ENCODE data around the gene EEF2. TPM values are rescaled to one million over a fixed set of nuclear protein-coding genes. Genes with fewer than 3 reads are reported as not detected.

EEF2 gene
- total RNA-seq, 1 experiment from 2014 or later, result 1,124 TPM

DNA sequence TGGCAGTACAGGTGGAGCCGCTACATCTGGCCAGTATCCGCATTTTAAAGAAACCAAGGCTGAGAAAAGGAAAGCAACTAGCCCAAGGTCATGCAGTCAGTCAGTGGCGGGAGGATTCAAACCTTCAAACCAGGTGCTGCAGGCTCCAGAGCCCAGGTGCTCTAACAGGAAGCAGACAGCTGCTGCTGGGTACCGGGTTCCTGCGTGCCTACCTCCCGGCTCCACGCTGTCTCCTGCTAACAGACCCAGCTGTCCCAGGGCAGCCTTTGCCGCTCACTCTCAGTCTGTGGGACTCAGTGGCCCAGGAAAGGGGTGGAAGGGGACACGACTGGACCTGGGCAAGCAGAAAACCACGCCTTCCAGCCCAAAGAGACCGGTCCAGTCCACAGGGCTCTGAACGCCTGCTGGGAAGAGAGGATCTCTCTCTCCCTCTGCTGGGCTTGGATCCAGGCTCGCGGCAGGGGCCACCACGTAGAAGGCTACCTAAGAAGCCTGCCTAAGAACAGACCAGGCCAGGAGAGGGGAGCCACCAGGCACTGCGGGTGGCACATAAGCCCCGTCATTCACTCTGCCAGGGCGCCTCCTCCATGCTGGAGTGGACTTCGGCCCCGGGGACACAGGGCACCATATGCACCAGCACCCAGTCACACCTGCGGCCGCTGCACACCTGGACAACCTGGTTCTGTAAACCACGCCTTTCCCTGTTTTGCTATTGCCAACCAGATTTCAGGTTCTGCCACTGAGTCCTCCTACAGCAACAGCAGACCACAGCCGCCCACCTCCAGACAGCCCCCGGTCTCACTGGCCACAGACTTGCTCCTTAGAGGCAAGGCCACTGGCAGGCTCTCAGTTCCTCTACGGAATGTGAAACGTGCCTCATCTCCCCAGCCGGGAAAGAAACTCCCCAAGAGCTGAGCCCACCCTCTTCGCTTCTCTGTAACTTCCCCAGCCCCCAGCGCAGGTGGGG is 18.9 kb downstream of the EEF2 start:
- H3K36me3 ChIP-seq (ENCODE audit: low read depth, low read length), result no peaks in the 10 kb centered on the region; the same call in 1 of the 2 replicates
- DNase-seq, result no peak
- intact Hi-C loops (cut with micrococcal nuclease), result no loop called here

DNA sequence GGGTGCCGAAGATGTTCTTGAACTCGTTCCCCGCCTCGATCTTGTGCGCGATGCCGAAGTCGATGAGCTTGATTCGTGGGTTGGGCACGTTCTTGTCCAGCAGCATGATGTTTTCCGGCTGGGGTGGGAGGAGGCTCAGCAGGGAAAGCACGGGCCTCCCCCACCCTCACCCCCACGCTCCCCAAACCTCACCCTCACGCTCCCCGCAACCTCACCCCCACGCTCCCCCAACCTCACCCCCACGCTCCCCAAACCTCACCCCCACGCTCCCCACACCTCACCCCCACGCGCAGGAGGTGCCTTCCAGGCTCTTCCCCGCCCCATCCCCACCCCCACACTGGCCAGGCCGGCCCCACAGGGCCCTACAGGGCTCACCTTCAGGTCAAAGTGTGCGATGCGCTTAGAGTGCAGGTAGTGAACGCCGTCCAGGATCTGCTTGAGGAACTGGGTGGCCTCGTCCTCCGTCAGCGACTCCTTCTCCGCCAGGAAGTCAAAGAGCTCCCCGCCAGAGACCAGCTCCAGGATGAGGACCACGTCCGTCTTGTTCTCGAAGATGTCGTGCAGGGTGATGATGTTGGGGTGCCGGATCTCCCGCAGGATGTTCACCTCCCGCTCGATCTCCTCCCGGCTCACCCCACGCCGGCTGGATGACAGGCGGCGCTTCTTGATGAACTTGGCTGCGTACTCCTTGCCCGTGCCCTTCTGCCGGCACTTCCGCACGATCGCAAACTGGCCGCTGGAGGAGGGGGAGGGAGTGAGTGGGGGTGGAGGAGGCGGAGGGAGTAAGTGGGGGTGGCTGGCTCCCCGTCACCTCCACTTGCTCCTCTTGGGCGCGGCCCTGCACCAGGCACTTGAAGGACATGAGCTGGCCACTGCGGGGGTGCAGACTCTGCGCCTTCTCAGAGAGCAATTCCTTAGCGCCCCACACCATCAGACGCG is 20.7 kb downstream of the EEF2 start:
- Histone ChIP-seq H3K9me3 (ENCODE audit: low read length) (no peaks in the 10 kb centered on the region), H3K27me3 (ENCODE audit: low read length) (no peaks in the 10 kb centered on the region), H3K27ac (ENCODE audit: low read length) (no peak overlapping the region), H2AFZ (ENCODE audit: low read length) (no peak overlapping the region), H3K79me2 (ENCODE audit: low read length) (peaks cover 29% of the 10 kb centered on the region), H3K4me1 (ENCODE audit: insufficient read depth, low read length) (peaks cover 15% of the 10 kb centered on the region), H3K9ac (ENCODE audit: low read length) (no peak overlapping the region), H3F3A (ENCODE audit: low read length, unreplicated experiment) (no peaks in the 10 kb centered on the region), H3K9me2 (replicated peaks; ENCODE audit: low read length) (no peaks in the 10 kb centered on the region), H3K4me3 (ENCODE audit: low read length) (no peak overlapping the region), H3K36me3 (ENCODE audit: low read depth, low read length) (no peaks in the 10 kb centered on the region; the same call in 1 of the 2 replicates), H3K4me2 (ENCODE audit: low read length) (no peak overlapping the region), H4K20me1 (ENCODE audit: low read length) (no peaks in the 10 kb centered on the region)
- no TSS peak for BruUV-seq (replicated peaks)
- DNase-seq (no peak), ATAC-seq (no peak)
- ChIA-PET CTCF (no interaction called here), POLR2A (ENCODE audit: unreplicated experiment) (no interaction called here)
- TF ChIP-seq EZH2 (IDR thresholded peaks at IDR 0.05; ENCODE audit: low read length, unreplicated experiment), result no peak
- TF ChIP-seq EZH2phosphoT487 (IDR thresholded peaks at IDR 0.05; ENCODE audit: borderline replicate concordance, low read length), result no peak
- TF ChIP-seq, protein P1, sequence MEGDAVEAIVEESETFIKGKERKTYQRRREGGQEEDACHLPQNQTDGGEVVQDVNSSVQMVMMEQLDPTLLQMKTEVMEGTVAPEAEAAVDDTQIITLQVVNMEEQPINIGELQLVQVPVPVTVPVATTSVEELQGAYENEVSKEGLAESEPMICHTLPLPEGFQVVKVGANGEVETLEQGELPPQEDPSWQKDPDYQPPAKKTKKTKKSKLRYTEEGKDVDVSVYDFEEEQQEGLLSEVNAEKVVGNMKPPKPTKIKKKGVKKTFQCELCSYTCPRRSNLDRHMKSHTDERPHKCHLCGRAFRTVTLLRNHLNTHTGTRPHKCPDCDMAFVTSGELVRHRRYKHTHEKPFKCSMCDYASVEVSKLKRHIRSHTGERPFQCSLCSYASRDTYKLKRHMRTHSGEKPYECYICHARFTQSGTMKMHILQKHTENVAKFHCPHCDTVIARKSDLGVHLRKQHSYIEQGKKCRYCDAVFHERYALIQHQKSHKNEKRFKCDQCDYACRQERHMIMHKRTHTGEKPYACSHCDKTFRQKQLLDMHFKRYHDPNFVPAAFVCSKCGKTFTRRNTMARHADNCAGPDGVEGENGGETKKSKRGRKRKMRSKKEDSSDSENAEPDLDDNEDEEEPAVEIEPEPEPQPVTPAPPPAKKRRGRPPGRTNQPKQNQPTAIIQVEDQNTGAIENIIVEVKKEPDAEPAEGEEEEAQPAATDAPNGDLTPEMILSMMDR (conservative IDR thresholded peaks at IDR 0.05; ENCODE audit: low read depth, low read length), result no peak
- intact Hi-C loops (cut with micrococcal nuclease), result no loop called here

More for the DNA sequence above, 18.9 kb downstream of the EEF2 start:
- no peak for ATAC-seq
- Histone ChIP-seq H3K4me3 (ENCODE audit: low read length) (no peak overlapping the region), H3K27ac (ENCODE audit: low read length) (no peak overlapping the region), H4K20me1 (ENCODE audit: low read length) (no peaks in the 10 kb centered on the region), H3K9me3 (ENCODE audit: low read length) (no peaks in the 10 kb centered on the region), H2AFZ (ENCODE audit: low read length) (no peak overlapping the region), H3K27me3 (ENCODE audit: low read length) (no peaks in the 10 kb centered on the region), H3F3A (ENCODE audit: low read length, unreplicated experiment) (no peaks in the 10 kb centered on the region), H3K9me2 (replicated peaks; ENCODE audit: low read length) (no peaks in the 10 kb centered on the region), H3K4me1 (ENCODE audit: insufficient read depth, low read length) (peaks cover 15% of the 10 kb centered on the region), H3K9ac (ENCODE audit: low read length) (no peak overlapping the region), H3K4me2 (ENCODE audit: low read length) (no peak overlapping the region), H3K79me2 (ENCODE audit: low read length) (peaks cover 41% of the 10 kb centered on the region)
- CTCF ChIA-PET, result no interaction called here
- no TSS peak for BruUV-seq (replicated peaks)
- TF ChIP-seq EZH2phosphoT487 (IDR thresholded peaks at IDR 0.05; ENCODE audit: borderline replicate concordance, low read length) (no peak), EZH2 (IDR thresholded peaks at IDR 0.05; ENCODE audit: low read length, unreplicated experiment) (no peak)
- TF ChIP-seq, protein P1 (conservative IDR thresholded peaks at IDR 0.05; ENCODE audit: low read depth, low read length), result no peak
- POLR2A ChIA-PET (ENCODE audit: unreplicated experiment), result no interaction called here

Data from PC-3 (cell line).